GM12878 (cell line): ENCODE results near the gene SMIM13. TPM values are rescaled to one million over a fixed set of nuclear protein-coding genes. Genes with fewer than 3 reads are reported as not detected.
A peak's percentile ranks its signal among the peaks of the same experiment; 100 is the strongest.

Experiments
- ATAC-seq: fragments of 200-7000 bp; cut with Tn5 transposase; 3 replicates; pipeline ENCODE4 v1.9.1; 2020; ENCODE audit warnings: mild to moderate bottlenecking, moderate library complexity
- Bru-seq: library from RNA; stranded (reverse); fragments of 400-500 nt; gene quantifications from one replicate; lab custom pipeline; 2021; lab: Mats Ljungman, UMichigan
- BruChase-seq, 2 experiments: library from RNA; stranded (reverse); fragments of 400-500 nt; gene quantifications; one replicate each; lab custom pipeline; 2021; lab: Mats Ljungman, UMichigan
- BruUV-seq: library from RNA; stranded (reverse); fragments of 400-500 nt; replicated peaks from 2 replicates; lab custom pipeline; 2021; lab: Mats Ljungman, UMichigan
- CTCF ChIA-PET: fragments of 300-600 bp; sonication (Branson Sonifier 250); formaldehyde crosslinking; extraction: SDS; loops from one replicate; lab custom pipeline; 2021; ENCODE audit warnings: inconsistent platforms; lab: Yijun Ruan, JAX
- POLR2A ChIA-PET: fragments of 350-600 bp; formaldehyde crosslinking; extraction: SDS; loops from one replicate; lab custom pipeline; 2021; ENCODE audit warnings: inconsistent platforms; lab: Charles Lee
- RAD21 ChIA-PET: fragments of 300-600 bp; sonication (Branson Sonifier 250); formaldehyde crosslinking; loops from one replicate; lab custom pipeline; 2023; ENCODE audit warnings: antibody characterized with exemption; ENCODE audit not compliant: unreplicated experiment; lab: Charles Lee
- SMC1A ChIA-PET: fragments of 300-600 bp; sonication (Branson Sonifier 250); formaldehyde crosslinking; loops from one replicate; lab custom pipeline; 2023; ENCODE audit not compliant: unreplicated experiment, uncharacterized antibody; lab: Charles Lee
- DNase-seq: peaks from one replicate; pipeline ENCODE4 v3.0.0-alpha.2; 2011; ENCODE audit warnings: low read depth, low spot score
- FAIRE-seq: peaks from 3 replicates; lab custom pipeline; 2011; peaks lifted over from hg19 to GRCh38; lab: Jason Lieb, UNC
- H2AFZ ChIP-seq: 2 replicates; pipeline ENCODE4 v1.6.0; 2011; ENCODE audit warnings: low read depth, low read length, control low read depth; ENCODE audit not compliant: control insufficient read depth
- H3K27ac ChIP-seq: 2 replicates; pipeline ENCODE4 v1.5.1; 2011; ENCODE audit warnings: control low read depth; ENCODE audit not compliant: control insufficient read depth, insufficient read depth
- H3K27me3 ChIP-seq, 2 experiments: replicated peaks in 1 of 2; 2 replicates each; pipeline versions ENCODE4 v1.6.0 to v1.6.1; 2011; ENCODE audit warnings: low read length in 1 of 2; ENCODE audit not compliant: control insufficient read depth in 2 of 2, insufficient read depth in 2 of 2
- H3K36me3 ChIP-seq, 2 experiments: 2 replicates each; pipeline ENCODE4 v1.5.1; 2011; ENCODE audit warnings: low read length in 1 of 2; ENCODE audit not compliant: control insufficient read depth in 2 of 2, insufficient read depth in 2 of 2
- H3K4me1 ChIP-seq: 2 replicates; pipeline ENCODE4 v1.6.1; 2011; ENCODE audit warnings: mild to moderate bottlenecking, low read length, moderate library complexity, mixed read lengths; ENCODE audit not compliant: control insufficient read depth, insufficient read depth
- H3K4me2 ChIP-seq: 2 replicates; pipeline ENCODE4 v1.6.0; 2011; ENCODE audit warnings: control low read depth; ENCODE audit not compliant: control insufficient read depth, insufficient read depth
- H3K4me3 ChIP-seq: fragments of 200-600 bp; sonication (generic); 2 replicates; pipeline ENCODE4 v1.5.1; 2016
- H3K79me2 ChIP-seq: 2 replicates; pipeline ENCODE4 v1.6.0; 2011; ENCODE audit warnings: low read length; ENCODE audit not compliant: control insufficient read depth, insufficient read depth
- H3K9ac ChIP-seq: 2 replicates; pipeline ENCODE4 v1.8.0; 2011; ENCODE audit warnings: low read length, control low read depth, mixed read lengths; ENCODE audit not compliant: control insufficient read depth, insufficient read depth
- H3K9me3 ChIP-seq: replicated peaks from 3 replicates; pipeline ENCODE4 v1.5.1; 2011; ENCODE audit warnings: mild to moderate bottlenecking, low read length; ENCODE audit not compliant: control insufficient read depth, insufficient read depth
- H4K20me1 ChIP-seq: 2 replicates; pipeline ENCODE4 v1.6.0; 2011; ENCODE audit not compliant: control insufficient read depth, insufficient read depth
- ASH2L ChIP-seq: fragments of 300-600, 200-600 bp; sonication (generic); IDR thresholded peaks from 2 replicates; pipeline ENCODE4 v1.6.1; 2017; ENCODE audit warnings: low read depth, mild to moderate bottlenecking, borderline replicate concordance
- ATF7 ChIP-seq: fragments of 450-650 bp; IDR thresholded peaks from 2 replicates; pipeline ENCODE4 v1.6.1; 2016; ENCODE audit warnings: low read depth, mild to moderate bottlenecking
- CBFB ChIP-seq: IDR thresholded peaks from 2 replicates; pipeline ENCODE4 v1.6.1; 2016; ENCODE audit warnings: antibody characterized with exemption, low read depth
- CHD2 ChIP-seq: IDR thresholded peaks from 2 replicates; pipeline ENCODE4 v1.6.1; 2011; ENCODE audit warnings: low read depth, low read length, improper control_type of control experiment, borderline replicate concordance
- EGR1 ChIP-seq, 2 experiments: IDR thresholded peaks; 1 replicate in 1 of 2; 2 replicates in 1 of 2; pipeline ENCODE4 v1.6.1; 2011 to 2012; ENCODE audit warnings: low read depth in 2 of 2, low read length in 2 of 2, borderline replicate concordance in 1 of 2, mild to moderate bottlenecking in 1 of 2, moderate library complexity in 1 of 2
- HDAC6 ChIP-seq: fragments of 200-600 bp; sonication (generic); IDR thresholded peaks from one replicate; pipeline ENCODE4 v1.8.0; 2017; ENCODE audit warnings: antibody characterized with exemption; ENCODE audit not compliant: unreplicated experiment
- IRF3 ChIP-seq: fragments of 450-650 bp; IDR thresholded peaks from 2 replicates; pipeline ENCODE4 v1.6.1; 2014; ENCODE audit warnings: mild to moderate bottlenecking
- KLF5 ChIP-seq: fragments of 450-650 bp; IDR thresholded peaks from 2 replicates; pipeline ENCODE4 v1.6.1; 2014; ENCODE audit warnings: mild to moderate bottlenecking; ENCODE audit not compliant: partially characterized antibody
- NFIC ChIP-seq: IDR thresholded peaks from 2 replicates; pipeline ENCODE4 v1.6.1; 2012; ENCODE audit warnings: low read depth, mild to moderate bottlenecking, inconsistent platforms, low read length, moderate library complexity
- NFXL1 ChIP-seq: fragments of 450-650 bp; IDR thresholded peaks from 2 replicates; pipeline ENCODE4 v1.6.1; 2017; ENCODE audit warnings: antibody characterized with exemption, mild to moderate bottlenecking, borderline replicate concordance
- NR2C1 ChIP-seq: fragments of 450-650 bp; IDR thresholded peaks from 2 replicates; pipeline ENCODE4 v1.6.1; 2017; ENCODE audit warnings: antibody characterized with exemption, mild to moderate bottlenecking, moderate library complexity
- PBX3 ChIP-seq: IDR thresholded peaks from 2 replicates; pipeline ENCODE4 v1.6.1; 2011; ENCODE audit warnings: mild to moderate bottlenecking, low read depth, low read length, moderate library complexity; ENCODE audit not compliant: insufficient replicate concordance
- ZBED1 ChIP-seq: IDR thresholded peaks from 2 replicates; pipeline ENCODE4 v1.6.1; 2016; ENCODE audit warnings: borderline replicate concordance
- ZNF217 ChIP-seq: fragments of 450-650 bp; IDR thresholded peaks from 2 replicates; pipeline ENCODE4 v1.6.1; 2017; ENCODE audit warnings: antibody characterized with exemption, mild to moderate bottlenecking
- WGBS: methylation state at CpG from one replicate; pipeline ENCODE4 v1.1.6; 2016; ENCODE audit warnings: low lambda C conversion rate; ENCODE audit not compliant: insufficient replicate concordance, insufficient coverage; ENCODE audit errors: missing lambda C conversion rate; 5-methylcytosine and 5-hydroxymethylcytosine counted together
- in situ Hi-C: fragments of 300-500 bp; cut with MboI; formaldehyde crosslinking; loops from 9 replicates; pipeline ENCODE4 v1.14.3; 2018; ENCODE audit warnings: mixed read lengths
- intact Hi-C: fragments of 100-400 bp; cut with micrococcal nuclease; formaldehyde crosslinking; loops from one replicate; pipeline ENCODE4 v1.14.2; 2022; ENCODE audit not compliant: unreplicated experiment
- long read RNA-seq, 2 experiments: library from polyadenylated mRNA; unstranded; transcript quantifications; one replicate each; pipeline ENCODE4 v2.0.0, GENCODE V29; 2019 to 2020
- polyA minus RNA-seq, 3 experiments: library from RNA; depleted of rRNA, polyadenylated mRNA; stranded (reverse); fragments of >200 nt; gene quantifications; 2 replicates each; pipeline ENCODE4 v1.2.3, GENCODE V29; 2011
- polyA plus RNA-seq, 11 experiments: library from polyadenylated mRNA; depleted of rRNA in 4 of 11; unstranded in 6 of 11; stranded (reverse) in 5 of 11; fragments of >200 nt; fragmentation: Nextera tagmentation in 4 of 11; fragmentation: Illumina TruSeq in 1 of 11; extraction: Ambion mirVana in 4 of 11; extraction: Trizol in 1 of 11; gene quantifications; 1 replicate in 1 of 11; 2 replicates in 10 of 11; pipeline versions ENCODE4 v1.2.1 to v1.2.3, GENCODE V29; 2011 to 2016; ENCODE audit warnings: inconsistent platforms in 2 of 11, missing spikeins in 2 of 11, low read depth in 1 of 11
- total RNA-seq, 4 experiments: library from RNA; depleted of rRNA in 3 of 4; stranded (reverse); fragments of >200 nt in 3 of 4; fragmentation: Illumina TruSeq in 1 of 4; extraction: Trizol in 1 of 4; gene quantifications; 2 replicates each; pipeline versions ENCODE4 v1.2.1 to v1.2.3, GENCODE V29; 2013 to 2021

Gene SMIM13
- total RNA-seq (2013; cell fraction: nucleolus; rRNA removed), result 10.3 and 10.8 TPM in 2 replicates
- total RNA-seq (2014; rRNA removed) (5.1 and 7.2 TPM in 2 replicates), total RNA-seq (2014; rRNA removed; fragmentation: Illumina TruSeq; extraction: Trizol) (4.6 and 5.1 TPM in 2 replicates), total RNA-seq (2021) (6.6 and 8.5 TPM in 2 replicates), polyA plus RNA-seq (2011; rRNA removed) (4.3 and 5.5 TPM in 2 replicates), polyA plus RNA-seq (2014; fragmentation: Illumina TruSeq; extraction: Trizol) (4.8 and 5.6 TPM in 2 replicates), polyA plus RNA-seq (2014; fragmentation: Nextera tagmentation; extraction: Ambion mirVana) (1 to 10 TPM; 2.0 to 3.2 TPM), polyA plus RNA-seq (2014; rRNA removed) (3.5 and 4.6 TPM in 2 replicates), polyA plus RNA-seq (2016; fragmentation: Nextera tagmentation; extraction: Ambion mirVana) (1 to 10 TPM; 4.4 to 5.1 TPM), polyA minus RNA-seq (2011; rRNA and poly(A)+ RNA removed) (2.6 and 3.3 TPM in 2 replicates), Bru-seq, nascent RNA (percentile 80 among the genes with signal in this experiment), BruChase-seq, experiment 1, labeled RNA remaining after a 6-hour chase (percentile 79 among the genes with signal in this experiment), BruChase-seq, experiment 2, labeled RNA remaining after a 2-hour chase (percentile 77 among the genes with signal in this experiment)
- 2.1 TPM for polyA plus RNA-seq (2011; ENCODE audit: low read depth)
- 2.0 and 2.1 TPM in 2 replicates for polyA plus RNA-seq (2011; cell fraction: cytosol; rRNA removed)
- polyA plus RNA-seq (2011; cell fraction: nucleus; rRNA removed), result 2.9 and 4.2 TPM in 2 replicates
- 2.8 and 3.6 TPM in 2 replicates for polyA plus RNA-seq (2012)
- polyA minus RNA-seq (2011; cell fraction: cytosol; rRNA and poly(A)+ RNA removed), result 1.3 and 2.2 TPM in 2 replicates
- polyA minus RNA-seq (2011; cell fraction: nucleus; rRNA and poly(A)+ RNA removed), result 2.5 and 4.7 TPM in 2 replicates
- long read RNA-seq, experiment 1, full-length matches to known transcripts, result 5 of 6 reads
- long read RNA-seq, experiment 1, partial matches to known transcripts, result 0 of 6 reads
- long read RNA-seq, experiment 1, other reads (novel, unspliced or antisense), result 1 of 6 reads
- long read RNA-seq, experiment 2, full-length matches to known transcripts, result 14 of 17 reads
- long read RNA-seq, experiment 2, partial matches to known transcripts, result 0 of 17 reads
- long read RNA-seq, experiment 2, other reads (novel, unspliced or antisense), result 3 of 17 reads

GRCh38 chr6:11093626-11094410, at the start of gene SMIM13:
SMIM13 (plus strand) TSS chr6:11093834; CDS start chr6:11094314, 480 bp downstream.
- Histone ChIP-seq H3K27ac (peak within 1 kb of the TSS; percentile 96), H3K9ac (peak within 1 kb of the TSS; percentile 92), H3K27me3 (no peaks in the 10 kb centered on the region), H3K4me3 (peak within 1 kb of the TSS; percentile 81), H3K36me3 (no peaks in the 10 kb centered on the region; a peak in 1 of 4 replicates), H2AFZ (peak within 1 kb of the TSS; percentile 92), H3K9me3 (no peaks in the 10 kb centered on the region), H3K4me1 (no peaks in the 10 kb centered on the region; the same call in 1 of the 2 replicates), H3K79me2 (peaks cover 39% of the 10 kb centered on the region), H4K20me1 (no peaks in the 10 kb centered on the region), H3K4me2 (peak within 1 kb of the TSS; percentile 79)
- DNase-seq (peak; percentile 89), FAIRE-seq (peak; percentile 91), ATAC-seq (peak; percentile 94)
- ChIA-PET POLR2A (no interaction called here), RAD21 (interaction anchor here (0.5 to 2.1 kb wide), 7 partner anchors 36 to 482 kb away, joined by 3 to 14 read pairs (median 3); no protein-coding TSS in a partner anchor), SMC1A (interaction anchor here (0.5 to 3.5 kb wide), 4 partner anchors 16 to 456 kb away, joined by 3 to 13 read pairs (median 3); no protein-coding TSS in a partner anchor), CTCF (interaction anchor here (0.6 to 1.6 kb wide), 6 partner anchors 18 to 482 kb away, joined by 3 to 5 read pairs (median 4); partner anchors contain the start of gene ERVFRD-1)
- BruUV-seq, result no TSS peak
- intact Hi-C loops (loop anchor here (5.0 to 10.0 kb wide), 2 partner anchors 38 to 559 kb away; no protein-coding TSS in a partner anchor), in situ Hi-C loops (no loop called here)
- whole genome bisulfite sequencing, result under 1% methylated on average over 58 of the region's 90 CpGs
- peak; percentile 87 for TF ChIP-seq ZNF217
- TF ChIP-seq ATF7, result no peak
- peak; percentile 1 for TF ChIP-seq PBX3
- no peak for TF ChIP-seq IRF3
- no peak for TF ChIP-seq ASH2L
- peak; percentile 43; the same call in 1 of the 2 replicates for TF ChIP-seq NR2C1
- peak; percentile 79; the same call in 1 of the 2 replicates for TF ChIP-seq CHD2
- TF ChIP-seq EGR1 (IDR thresholded peaks at IDR 0.05; ENCODE audit: borderline replicate concordance in 1 of 2, low read depth in 2 of 2, low read length in 2 of 2), result peak in 1 of 2 experiments; percentile 51; a peak in 1 of 3 replicates
- peak; percentile 34 for TF ChIP-seq KLF5
- TF ChIP-seq ZBED1, result no peak
- no peak for TF ChIP-seq NFXL1
- no peak for TF ChIP-seq HDAC6
- TF ChIP-seq CBFB, result no peak; the same call in 1 of the 2 replicates
- TF ChIP-seq NFIC, result no peak
